DND-41 (cell line): ENCODE data around the gene KDM3A.

Experiments
- CTCF ChIP-seq: IDR thresholded peaks from 2 replicates; pipeline ENCODE4 v1.5.1; 2012; ENCODE audit warnings: borderline replicate concordance, low read length, moderate library complexity, mild to moderate bottlenecking; ENCODE audit not compliant: poor library complexity, severe bottlenecking; ENCODE audit errors: extremely low read depth
- EZH2 ChIP-seq: IDR thresholded peaks from 3 replicates; pipeline ENCODE4 v1.6.1; 2012; ENCODE audit warnings: borderline replicate concordance, low read depth, mild to moderate bottlenecking, moderate library complexity, low read length, inconsistent platforms; ENCODE audit not compliant: severe bottlenecking

- TF ChIP-seq CTCF (no peak), EZH2 (no peak)
Observed at GRCh38 chr2:86480105-86480504, 38.9 kb downstream of the KDM3A start.
